ENCODE data around the gene TTC12.

The TTC12 gene

GRCh38 chr11:113324250-113324649, 9.9 kb downstream of the TTC12 start:
- DNase-seq (ENCODE audit: low spot score), result no peak

DNA sequence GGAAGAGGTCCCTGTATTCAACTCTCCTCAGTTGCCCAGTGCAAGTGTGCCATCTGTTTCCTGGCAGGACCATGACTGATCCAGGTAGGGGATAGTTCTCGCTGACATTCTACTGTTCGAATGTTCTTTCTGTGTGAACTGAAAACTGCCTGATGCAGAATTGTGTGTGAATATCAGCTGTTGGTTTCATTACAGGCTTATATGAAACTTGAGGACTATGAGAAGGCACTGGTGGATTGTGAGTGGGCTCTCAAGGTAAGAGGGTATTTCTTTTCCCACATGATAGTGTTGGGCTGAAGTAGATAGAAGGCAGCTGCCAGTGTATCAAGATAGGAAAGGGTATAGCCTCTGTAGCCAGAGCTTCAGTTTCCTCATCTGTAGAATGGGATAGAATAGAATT, 15.3 kb downstream of the TTC12 start:
- DNase-seq (ENCODE audit: low spot score), result no peak

DNA sequence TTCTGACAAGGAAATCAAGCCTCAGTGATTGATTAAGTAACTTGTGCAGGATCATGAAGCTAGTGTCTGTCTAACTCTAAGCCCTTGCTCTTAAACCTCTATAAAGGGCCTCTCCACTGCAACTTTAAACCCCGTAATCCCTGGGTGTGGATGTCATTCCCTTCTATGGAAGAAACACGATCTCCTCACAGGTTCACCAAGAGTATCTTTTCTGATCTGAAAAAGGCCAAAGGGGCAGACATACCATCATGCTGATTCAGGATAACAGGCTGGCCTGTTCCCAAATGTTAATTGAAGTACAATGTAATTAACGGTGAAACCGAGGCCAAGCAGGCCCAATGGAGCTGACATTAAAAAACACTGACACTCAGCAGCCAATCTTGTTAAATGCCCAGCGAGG, 17.1 kb downstream of the TTC12 start:
- DNase-seq (ENCODE audit: low spot score), result no peak

DNA sequence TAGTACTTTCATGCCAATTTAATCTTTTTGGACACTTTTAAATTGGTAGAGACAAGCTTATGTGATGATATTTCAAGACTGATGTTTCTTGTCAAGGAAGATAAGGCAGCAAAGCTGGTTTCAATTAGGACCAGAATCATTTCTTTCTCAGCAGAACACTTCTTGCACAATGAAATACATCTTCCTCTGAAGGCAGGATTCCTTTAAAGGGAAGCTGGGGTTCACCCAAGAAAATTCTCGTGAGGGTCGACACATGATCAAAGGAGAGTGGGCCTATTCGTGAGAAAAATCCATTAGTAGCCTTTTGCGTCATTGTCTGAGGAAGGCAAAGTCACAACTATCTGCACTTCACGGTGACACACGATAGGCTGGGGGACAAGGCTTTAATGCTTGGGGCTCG, 17.6 kb downstream of the TTC12 start:
- DNase-seq (ENCODE audit: low spot score), result no peak

- DNase-seq (ENCODE audit: low spot score), result no peak
Measured at GRCh38 chr11:113332638-113333329, 18.4 kb downstream of the TTC12 start.

DNA sequence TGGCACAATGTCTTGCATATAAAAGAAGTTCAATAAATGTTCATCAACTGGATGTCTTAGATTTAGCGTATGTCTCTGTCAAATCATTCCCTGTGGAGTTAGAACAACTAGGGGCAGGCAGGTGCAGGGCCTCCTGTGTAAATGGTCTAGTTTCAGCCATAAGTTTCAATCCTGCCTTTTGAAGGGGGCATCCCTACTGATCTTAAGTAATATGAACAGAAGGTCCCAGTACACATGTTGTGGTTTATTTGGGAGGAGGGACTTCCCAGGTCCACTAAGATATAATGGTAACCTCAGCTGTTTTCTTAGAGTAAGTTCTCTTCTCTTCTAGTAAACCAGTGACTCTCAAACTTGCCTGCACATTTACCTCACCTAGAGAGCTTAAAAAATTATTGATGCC, 19.8 kb downstream of the TTC12 start:
- DNase-seq (ENCODE audit: low spot score), result no peak

- no peak for DNase-seq (ENCODE audit: low spot score)
Measured at GRCh38 chr11:113338730-113339129, 24.3 kb downstream of the TTC12 start.

GRCh38 chr11:113339929-113340589, 25.7 kb downstream of the TTC12 start:
- DNase-seq (ENCODE audit: low spot score), result no peak

DNA sequence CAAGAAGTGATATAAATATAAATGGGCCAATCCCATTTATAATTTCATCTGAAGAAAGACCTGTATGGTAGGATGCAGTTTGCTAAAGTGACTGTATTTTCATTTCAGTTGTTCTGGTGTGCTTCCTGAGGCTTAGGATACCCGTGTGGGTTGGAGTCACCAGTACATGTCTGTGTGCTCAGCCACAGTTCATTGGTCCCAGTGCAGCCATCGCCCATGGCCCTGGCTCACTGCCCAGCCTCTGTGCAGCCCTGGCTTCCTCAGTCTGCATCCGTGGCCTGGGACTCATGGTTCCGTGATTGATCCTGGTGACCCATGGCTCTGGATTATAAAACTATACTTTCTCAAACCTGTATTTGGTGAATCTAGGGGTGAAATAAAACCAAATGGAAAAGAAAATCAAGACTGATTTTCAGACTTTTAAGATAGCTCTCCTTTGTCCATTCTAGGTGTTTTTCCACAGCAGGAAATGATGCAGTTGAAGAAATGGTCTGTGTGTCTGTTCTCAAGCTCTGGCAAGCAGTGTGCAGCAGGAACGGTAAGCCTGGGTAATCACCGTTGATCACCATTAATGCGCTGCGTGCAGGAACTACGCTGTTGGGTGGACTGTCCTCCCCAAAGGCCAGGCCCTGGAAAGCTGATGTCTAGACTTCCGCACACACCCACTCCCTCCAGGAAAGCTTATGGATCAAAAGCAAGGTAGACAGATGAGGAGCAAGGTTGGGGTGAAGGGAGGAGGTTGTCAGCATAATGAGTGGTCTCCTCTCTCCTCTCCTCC, 27.2 kb downstream of the TTC12 start:
- DNase-seq (ENCODE audit: low spot score), result no peak

DNA sequence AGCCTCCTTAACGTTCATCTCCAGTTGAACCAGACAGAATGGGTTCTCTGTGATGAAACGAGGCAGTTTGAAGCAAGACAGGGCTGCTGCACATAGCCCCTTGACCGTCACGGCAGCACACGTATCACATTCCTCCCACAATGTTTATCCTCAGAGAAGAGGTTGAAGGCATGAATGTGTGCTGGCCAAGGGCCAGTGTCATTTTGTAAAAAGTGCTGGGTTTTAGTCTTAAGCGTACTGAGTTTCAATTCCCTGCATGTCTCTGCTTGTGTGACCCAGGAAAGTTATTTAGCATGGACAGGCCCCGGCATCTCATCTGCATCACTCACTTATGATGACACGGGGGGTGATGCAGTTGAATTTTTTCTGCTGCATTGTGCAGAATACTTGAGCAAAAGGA, 31.6 kb downstream of the TTC12 start:
- DNase-seq (ENCODE audit: low spot score), result no peak

DNA sequence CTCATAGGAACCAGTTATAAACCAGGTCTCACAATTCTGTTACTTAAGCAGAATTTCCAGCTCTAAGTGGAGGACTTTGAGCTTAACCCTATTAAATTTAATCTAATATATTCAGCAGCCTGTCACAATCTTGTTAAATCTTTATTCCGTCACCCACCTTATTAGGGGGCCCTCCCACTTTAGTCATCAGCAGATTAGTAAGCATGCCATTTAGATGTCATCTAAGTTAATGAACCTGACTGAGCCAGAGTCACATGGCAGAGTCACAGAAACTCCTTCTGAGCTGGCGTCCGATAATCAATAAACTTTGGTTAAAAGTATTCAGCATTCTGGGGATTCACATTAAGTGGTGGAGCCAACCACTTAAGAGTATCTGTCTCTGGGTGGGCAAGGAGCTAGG, 35.1 kb downstream of the TTC12 start:
- no peak for DNase-seq (ENCODE audit: low spot score)

DNA sequence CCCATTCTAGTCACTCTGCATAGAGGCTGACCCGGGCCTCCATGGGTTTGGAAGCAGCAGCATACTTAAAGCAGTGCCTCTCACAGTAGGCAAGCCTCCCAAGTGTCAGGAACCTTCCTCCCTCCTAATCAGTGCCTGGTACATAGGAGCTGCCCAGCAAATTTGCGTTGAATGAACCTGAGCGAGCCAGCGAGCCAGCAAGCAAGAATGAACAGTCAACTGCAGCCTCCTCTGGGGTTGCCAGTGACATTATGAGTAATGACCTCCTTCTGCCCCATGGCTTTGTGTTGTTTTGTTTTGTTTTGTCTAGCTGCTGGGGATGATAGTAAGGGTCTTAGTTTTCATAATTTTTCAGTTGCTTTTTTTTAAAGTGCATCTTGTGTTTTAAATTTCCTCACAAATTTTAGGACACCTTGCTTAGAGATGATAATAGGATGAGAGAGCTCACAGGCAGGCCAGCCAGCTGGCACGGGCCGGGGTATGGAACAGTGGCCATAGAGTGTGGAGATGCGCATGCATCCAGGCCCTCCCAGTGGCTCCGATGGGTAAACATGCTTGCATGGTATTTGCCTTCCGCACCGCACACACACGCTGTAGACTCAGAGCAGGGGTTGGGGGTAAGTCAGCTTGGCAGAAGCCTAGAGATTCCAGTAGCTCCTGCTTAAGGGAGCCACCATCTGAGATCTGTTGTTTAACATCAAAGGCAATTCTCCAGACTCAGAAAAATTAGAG, 36.1 kb downstream of the TTC12 start:
- DNase-seq (ENCODE audit: low spot score), result no peak

- DNase-seq (ENCODE audit: low spot score), result no peak
Measured at GRCh38 chr11:113351068-113351450, 36.7 kb downstream of the TTC12 start.

DNA sequence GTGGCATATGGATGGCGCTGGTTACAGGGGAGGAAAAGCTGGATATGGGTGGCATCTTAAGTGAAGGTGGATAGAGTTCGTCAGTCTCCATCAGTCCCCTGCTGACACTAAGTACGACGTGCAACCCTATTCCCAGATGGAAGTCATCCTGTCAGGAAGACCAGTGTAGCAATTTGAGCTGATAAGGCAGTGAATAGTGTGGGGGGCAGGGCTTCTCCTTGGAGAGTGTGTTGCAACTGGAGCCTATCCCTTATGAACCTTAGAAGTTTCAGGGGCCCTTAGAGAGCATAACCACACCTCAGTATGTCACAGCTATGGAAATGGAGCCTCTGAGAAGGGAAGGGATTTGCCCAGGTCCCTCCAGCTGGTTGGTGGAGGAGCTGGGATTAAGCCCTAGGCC, 37.1 kb downstream of the TTC12 start:
- no peak for DNase-seq (ENCODE audit: low spot score)

- DNase-seq (ENCODE audit: low spot score), result no peak
Measured at GRCh38 chr11:113356203-113356602, 41.8 kb downstream of the TTC12 start.

GRCh38 chr11:113363406-113363805, 49.0 kb downstream of the TTC12 start:
- DNase-seq (ENCODE audit: low spot score), result no peak

- DNase-seq (ENCODE audit: low spot score), result no peak
Measured at GRCh38 chr11:113363996-113364641, 49.7 kb downstream of the TTC12 start.

GRCh38 chr11:113365895-113366294, 51.5 kb downstream of the TTC12 start:
- no peak for DNase-seq (ENCODE audit: low spot score)

DNA sequence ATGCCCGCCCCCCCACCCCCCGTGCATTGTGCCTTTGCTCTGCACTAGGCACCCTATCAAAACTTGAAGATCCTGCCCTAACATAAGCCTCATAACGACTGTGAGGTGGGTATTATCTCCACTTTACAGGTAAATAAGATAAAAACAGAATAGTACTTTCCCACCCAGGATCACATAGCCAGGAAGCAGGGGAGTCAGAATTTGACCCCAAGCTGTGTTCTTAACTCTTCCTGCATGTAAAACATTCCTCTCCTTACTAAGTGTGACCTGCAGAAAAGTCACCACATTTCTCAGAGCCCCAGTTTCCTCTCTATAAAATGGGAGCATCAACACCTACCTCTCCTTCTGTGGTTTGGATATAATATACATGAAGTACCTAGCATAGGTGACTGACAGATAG, 55.0 kb downstream of the TTC12 start:
- no peak for DNase-seq (ENCODE audit: low spot score)

GRCh38 chr11:113370634-113371033, 56.3 kb downstream of the TTC12 start:
- DNase-seq (ENCODE audit: low spot score), result peak; percentile 26

GRCh38 chr11:113372309-113372708, 57.9 kb downstream of the TTC12 start:
- DNase-seq (ENCODE audit: low spot score), result no peak

DNA sequence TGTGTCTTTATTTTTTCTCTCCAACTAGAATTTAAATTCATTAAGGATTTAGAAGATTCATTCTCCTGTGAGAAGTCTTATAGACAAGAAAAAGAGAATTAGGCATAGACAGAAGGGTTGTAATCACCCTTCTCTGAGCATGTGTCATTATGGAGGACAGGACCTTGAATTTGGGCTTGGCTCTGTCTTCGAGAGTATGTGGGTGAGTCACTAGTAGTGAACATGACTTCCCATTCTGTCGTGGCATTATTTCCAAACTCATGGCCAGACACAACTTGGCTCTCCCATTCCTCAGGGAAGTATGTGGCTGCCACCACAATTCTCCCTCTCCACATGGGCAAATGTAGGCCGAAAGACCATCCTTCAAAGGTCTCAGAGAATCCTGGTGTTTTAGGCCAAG, 58.9 kb downstream of the TTC12 start:
- no peak for DNase-seq (ENCODE audit: low spot score)

Data from globus pallidus (tissue), 1 donor.